Measurements from ENCODE around the gene TRMT5. TPM values are rescaled to one million over a fixed set of nuclear protein-coding genes. Genes with fewer than 3 reads are reported as not detected.

TRMT5 gene
- total RNA-seq, 4 donors from 2014 or later, result 5.7 to 13.0 (median 7.8) TPM

DNA sequence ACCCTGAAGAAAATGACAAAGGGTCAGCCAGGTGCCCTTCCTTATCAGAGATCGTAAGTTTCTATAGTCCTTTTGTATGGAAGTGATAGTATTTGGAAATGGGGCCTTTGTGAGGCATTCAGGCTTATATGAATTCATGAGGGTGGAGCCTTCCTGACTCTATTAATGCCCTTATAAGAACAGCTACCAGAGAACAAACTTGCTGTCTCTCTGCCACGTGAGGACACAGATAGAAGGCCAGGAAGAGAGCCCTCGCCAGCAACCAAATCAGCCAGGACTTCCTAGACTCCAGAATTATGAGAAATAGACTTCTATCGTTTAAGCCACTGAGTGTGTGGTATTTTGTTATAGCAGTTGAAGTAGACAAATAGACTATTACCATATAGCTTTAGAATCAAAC, 36.7 kb downstream of the TRMT5 start:
- no peak overlapping the region for H3K27ac ChIP-seq
- H3K36me3 ChIP-seq, result no peaks in the 10 kb centered on the region
- DNase-seq, result no peak
- 61 to 75% methylated on average over 4 of the region's 4 CpGs for WGBS, 2 donors
- TF ChIP-seq, protein P1, sequence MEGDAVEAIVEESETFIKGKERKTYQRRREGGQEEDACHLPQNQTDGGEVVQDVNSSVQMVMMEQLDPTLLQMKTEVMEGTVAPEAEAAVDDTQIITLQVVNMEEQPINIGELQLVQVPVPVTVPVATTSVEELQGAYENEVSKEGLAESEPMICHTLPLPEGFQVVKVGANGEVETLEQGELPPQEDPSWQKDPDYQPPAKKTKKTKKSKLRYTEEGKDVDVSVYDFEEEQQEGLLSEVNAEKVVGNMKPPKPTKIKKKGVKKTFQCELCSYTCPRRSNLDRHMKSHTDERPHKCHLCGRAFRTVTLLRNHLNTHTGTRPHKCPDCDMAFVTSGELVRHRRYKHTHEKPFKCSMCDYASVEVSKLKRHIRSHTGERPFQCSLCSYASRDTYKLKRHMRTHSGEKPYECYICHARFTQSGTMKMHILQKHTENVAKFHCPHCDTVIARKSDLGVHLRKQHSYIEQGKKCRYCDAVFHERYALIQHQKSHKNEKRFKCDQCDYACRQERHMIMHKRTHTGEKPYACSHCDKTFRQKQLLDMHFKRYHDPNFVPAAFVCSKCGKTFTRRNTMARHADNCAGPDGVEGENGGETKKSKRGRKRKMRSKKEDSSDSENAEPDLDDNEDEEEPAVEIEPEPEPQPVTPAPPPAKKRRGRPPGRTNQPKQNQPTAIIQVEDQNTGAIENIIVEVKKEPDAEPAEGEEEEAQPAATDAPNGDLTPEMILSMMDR (IDR thresholded peaks at IDR 0.05), result no peak
- no peak for TF ChIP-seq POLR2A (IDR thresholded peaks at IDR 0.05)
- H3K27me3 ChIP-seq, result no peaks in the 10 kb centered on the region
- H3K9me3 ChIP-seq, result no peaks in the 10 kb centered on the region
- no peak overlapping the region for H3K4me3 ChIP-seq
- no peaks in the 10 kb centered on the region for H3K4me1 ChIP-seq
- intact Hi-C loops (cut with DNase I), result no loop called here

DNA sequence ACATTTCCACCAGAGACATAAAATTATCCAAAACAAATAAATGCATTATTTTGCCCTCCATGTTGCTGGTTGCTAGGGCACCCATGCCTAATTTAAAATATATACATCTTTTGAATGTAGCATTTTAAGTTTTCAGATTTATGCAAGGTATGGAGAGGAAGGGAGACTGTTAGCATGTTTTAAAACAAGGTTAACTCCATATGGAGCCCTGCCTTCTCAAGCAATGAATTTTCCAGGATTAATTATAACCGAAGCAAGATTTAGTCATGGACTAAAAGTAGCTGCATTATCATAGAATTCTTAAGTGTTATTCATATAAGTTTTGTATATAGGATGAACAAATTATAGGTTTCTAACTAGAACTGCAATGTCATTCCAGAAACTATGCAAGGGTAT, 37.2 kb downstream of the TRMT5 start:
- Histone ChIP-seq H3K27ac (no peak overlapping the region), H3K27me3 (no peaks in the 10 kb centered on the region), H3K36me3 (no peaks in the 10 kb centered on the region), H3K4me3 (no peak overlapping the region), H3K9me3 (no peaks in the 10 kb centered on the region), H3K4me1 (no peaks in the 10 kb centered on the region)
- 83 to 96% methylated on average over 1 of the region's 1 CpG for WGBS, 2 donors
- intact Hi-C loops (cut with DNase I), result no loop called here
- TF ChIP-seq, protein P1 (IDR thresholded peaks at IDR 0.05), result no peak
- TF ChIP-seq POLR2A (IDR thresholded peaks at IDR 0.05), result no peak
- no peak for DNase-seq

DNA sequence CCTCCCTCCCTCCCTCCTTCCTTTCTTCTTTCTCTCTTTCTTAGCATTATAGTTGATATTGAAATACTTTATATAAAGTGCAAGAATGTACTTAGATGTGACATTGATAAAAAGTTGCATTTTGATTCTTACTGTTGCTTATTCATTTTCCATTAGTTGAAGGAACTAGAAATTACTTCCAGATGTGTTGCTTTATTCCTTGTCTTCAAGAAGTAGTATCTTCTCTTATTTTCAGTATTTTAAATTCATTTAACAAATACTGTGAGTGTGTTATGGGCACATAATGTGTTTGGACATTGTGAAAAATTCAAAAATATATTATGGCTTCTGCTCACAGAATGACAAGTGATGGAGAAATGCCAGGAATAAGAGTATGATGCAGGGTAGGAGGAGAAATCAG, 45.6 kb downstream of the TRMT5 start:
- no peak for DNase-seq
- Histone ChIP-seq H3K4me3 (no peak overlapping the region), H3K27me3 (no peaks in the 10 kb centered on the region), H3K9me3 (no peaks in the 10 kb centered on the region), H3K27ac (no peak overlapping the region), H3K36me3 (no peaks in the 10 kb centered on the region), H3K4me1 (no peaks in the 10 kb centered on the region)
- intact Hi-C loops (cut with DNase I), result no loop called here
- no peak for TF ChIP-seq POLR2A (IDR thresholded peaks at IDR 0.05)
- TF ChIP-seq, protein P1 (IDR thresholded peaks at IDR 0.05), result no peak

DNA sequence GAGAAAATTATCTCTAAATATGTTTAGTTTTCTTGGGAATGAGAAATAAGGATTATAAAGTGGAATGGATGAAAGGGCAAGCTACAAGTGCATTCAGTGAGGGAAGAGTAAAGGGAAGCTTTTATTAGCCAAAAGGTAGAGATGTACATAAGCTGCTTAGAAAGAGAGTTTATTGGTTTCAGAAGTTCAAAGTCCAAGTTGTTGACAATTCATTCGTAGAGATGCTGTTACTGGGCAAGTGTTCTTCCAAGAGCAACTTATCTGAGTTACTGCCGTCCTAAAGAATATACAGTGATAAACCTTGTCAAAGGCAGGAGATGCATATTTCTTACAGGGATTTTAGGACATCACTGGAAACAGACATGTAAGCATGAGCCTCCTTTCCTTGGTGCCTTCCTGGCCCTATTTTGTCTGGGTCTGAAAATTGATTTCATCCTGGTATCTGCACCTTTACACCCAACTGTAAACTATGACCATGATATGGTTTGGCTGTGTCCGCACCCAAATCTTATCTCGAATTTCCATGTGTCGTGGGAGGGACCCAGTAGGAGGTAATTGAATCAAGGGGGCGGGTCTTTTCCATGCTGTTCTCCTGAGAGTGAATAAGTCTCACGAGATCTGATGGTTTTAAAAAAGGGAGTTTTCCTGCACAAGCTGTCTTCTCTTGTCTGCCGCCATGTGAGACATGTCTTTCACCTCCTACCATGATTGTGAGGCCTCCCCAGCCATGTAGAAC, 46.8 kb downstream of the TRMT5 start:
- intact Hi-C loops (cut with DNase I), result no loop called here
- TF ChIP-seq POLR2A (IDR thresholded peaks at IDR 0.05), result no peak
- TF ChIP-seq, protein P1 (IDR thresholded peaks at IDR 0.05), result no peak
- H3K4me3 ChIP-seq, result no peak overlapping the region
- WGBS, 2 donors, result 85 to 88% methylated on average over 8 of the region's 8 CpGs
- H3K4me1 ChIP-seq, result no peaks in the 10 kb centered on the region
- no peaks in the 10 kb centered on the region for H3K36me3 ChIP-seq
- no peaks in the 10 kb centered on the region for H3K27me3 ChIP-seq
- no peak overlapping the region for H3K27ac ChIP-seq
- no peak for DNase-seq
- H3K9me3 ChIP-seq, result no peaks in the 10 kb centered on the region

DNA sequence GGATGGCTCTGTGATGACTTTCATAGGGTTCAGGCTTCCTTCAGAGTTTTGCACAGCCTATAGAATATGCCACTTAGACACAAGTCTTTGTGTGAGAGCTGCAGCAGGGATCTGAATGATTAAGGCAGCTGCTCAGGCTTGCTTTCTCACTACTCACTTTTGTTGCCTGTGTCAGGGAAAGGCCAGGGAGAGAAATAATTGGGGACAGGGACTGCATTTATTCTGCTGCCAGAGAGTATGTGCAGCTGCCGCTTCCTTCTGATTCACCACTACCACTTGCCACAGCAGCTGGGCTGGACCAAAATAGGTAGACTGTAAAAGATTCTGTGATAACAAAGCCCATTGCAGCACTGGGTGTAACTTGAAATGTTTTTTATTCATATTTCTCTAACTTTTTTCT, 49.7 kb downstream of the TRMT5 start:
- H3K27me3 ChIP-seq, result no peaks in the 10 kb centered on the region
- H3K36me3 ChIP-seq, result no peaks in the 10 kb centered on the region
- 100% methylated on average over 1 of the region's 1 CpG for WGBS, 2 donors
- no peak for DNase-seq
- no peaks in the 10 kb centered on the region for H3K4me1 ChIP-seq
- intact Hi-C loops (cut with DNase I), result no loop called here
- H3K9me3 ChIP-seq, result no peaks in the 10 kb centered on the region
- TF ChIP-seq, protein P1 (IDR thresholded peaks at IDR 0.05), result no peak
- no peak for TF ChIP-seq POLR2A (IDR thresholded peaks at IDR 0.05)
- H3K4me3 ChIP-seq, result no peak overlapping the region
- no peak overlapping the region for H3K27ac ChIP-seq

Data from esophagus squamous epithelium (tissue), 5 donors.